Measurements from ENCODE around the gene NUMBL.

The NUMBL gene

DNA sequence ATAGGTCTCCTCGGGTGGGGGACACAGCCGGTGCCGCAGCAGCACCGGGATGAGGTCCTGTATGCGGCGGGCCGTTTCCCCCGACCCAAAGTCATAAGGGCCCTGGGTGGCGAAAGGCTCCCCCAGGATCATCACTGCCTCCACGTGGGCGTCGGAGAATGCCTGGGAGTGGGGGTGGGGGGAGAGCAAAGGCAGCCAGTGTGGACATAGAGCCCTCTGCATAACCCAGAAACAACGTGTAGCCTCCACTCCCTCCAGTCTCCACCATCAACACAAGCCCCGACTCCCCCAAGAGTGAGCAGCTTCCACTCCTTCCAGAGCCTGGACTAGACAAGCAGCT lies 1.7 kb upstream of the NUMBL start:
- TF ChIP-seq, protein P1, sequence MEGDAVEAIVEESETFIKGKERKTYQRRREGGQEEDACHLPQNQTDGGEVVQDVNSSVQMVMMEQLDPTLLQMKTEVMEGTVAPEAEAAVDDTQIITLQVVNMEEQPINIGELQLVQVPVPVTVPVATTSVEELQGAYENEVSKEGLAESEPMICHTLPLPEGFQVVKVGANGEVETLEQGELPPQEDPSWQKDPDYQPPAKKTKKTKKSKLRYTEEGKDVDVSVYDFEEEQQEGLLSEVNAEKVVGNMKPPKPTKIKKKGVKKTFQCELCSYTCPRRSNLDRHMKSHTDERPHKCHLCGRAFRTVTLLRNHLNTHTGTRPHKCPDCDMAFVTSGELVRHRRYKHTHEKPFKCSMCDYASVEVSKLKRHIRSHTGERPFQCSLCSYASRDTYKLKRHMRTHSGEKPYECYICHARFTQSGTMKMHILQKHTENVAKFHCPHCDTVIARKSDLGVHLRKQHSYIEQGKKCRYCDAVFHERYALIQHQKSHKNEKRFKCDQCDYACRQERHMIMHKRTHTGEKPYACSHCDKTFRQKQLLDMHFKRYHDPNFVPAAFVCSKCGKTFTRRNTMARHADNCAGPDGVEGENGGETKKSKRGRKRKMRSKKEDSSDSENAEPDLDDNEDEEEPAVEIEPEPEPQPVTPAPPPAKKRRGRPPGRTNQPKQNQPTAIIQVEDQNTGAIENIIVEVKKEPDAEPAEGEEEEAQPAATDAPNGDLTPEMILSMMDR (IDR thresholded peaks at IDR 0.05), result no peak
- Histone ChIP-seq H3K4me1 (ENCODE audit: control insufficient read depth in 1 of 2, insufficient read depth in 1 of 2, low read depth in 1 of 2, low read length in 1 of 2) (peaks cover 5 to 19% of the 10 kb centered on the region in 2 experiments), H3K27ac (no peak overlapping the region), H3K36me3 (peaks cover 55% of the 10 kb centered on the region), H3K9me3 (no peaks in the 10 kb centered on the region), H3K4me3 (ENCODE audit: low read depth in 1 of 2, low read length in 1 of 2) (no peak overlapping the region), H3K27me3 (no peaks in the 10 kb centered on the region)

DNA sequence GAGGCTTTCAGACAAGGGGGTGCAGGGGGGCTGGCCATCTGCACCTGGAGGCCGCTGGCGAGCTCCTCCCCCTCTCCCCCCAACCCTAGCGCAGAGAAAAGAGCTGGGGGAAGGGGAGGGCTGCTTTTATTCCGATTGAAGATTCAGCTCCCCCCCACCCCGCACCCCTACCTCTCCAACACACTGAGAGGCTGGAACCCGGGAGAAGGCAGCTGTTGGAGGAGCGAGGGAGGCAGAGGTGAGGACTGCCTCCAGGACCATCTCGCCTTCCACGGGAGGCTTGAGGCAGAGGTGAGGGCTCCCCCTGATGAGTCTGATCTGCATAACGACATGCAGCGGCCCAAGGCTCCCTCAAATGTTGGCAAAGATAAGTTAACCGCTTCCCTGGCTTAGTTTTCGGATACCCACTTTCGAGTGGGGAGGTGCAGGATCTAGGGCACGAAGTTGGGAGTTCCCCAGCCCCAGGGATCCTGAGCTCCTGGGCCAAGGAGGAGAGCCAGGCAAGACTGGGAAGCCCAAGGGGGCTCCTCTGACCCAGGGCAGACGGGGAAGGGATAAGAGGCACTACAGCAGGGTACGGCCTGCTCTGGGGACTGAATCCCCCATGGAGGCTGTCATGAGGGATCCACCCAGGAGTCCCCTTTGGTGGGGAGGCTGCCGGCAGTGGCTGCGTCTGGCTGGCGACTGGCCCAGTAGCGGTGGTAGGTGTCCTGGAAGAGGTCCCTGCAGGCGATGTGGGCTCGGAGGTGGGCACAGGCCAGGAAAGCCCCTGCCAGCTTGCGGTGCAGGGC lies 1.2 kb upstream of the NUMBL start:
- no peaks in the 10 kb centered on the region for H3K27me3 ChIP-seq
- peak overlapping the region; percentile 78 to 86 for H3K4me3 ChIP-seq (ENCODE audit: low read depth in 1 of 2, low read length in 1 of 2)
- no peaks in the 10 kb centered on the region for H3K9me3 ChIP-seq
- peak overlapping the region; percentile 67 for H3K27ac ChIP-seq
- TF ChIP-seq, protein P1 (IDR thresholded peaks at IDR 0.05), result no peak
- peaks cover 5 to 19% of the 10 kb centered on the region in 2 experiments for H3K4me1 ChIP-seq (ENCODE audit: control insufficient read depth in 1 of 2, insufficient read depth in 1 of 2, low read depth in 1 of 2, low read length in 1 of 2)
- H3K36me3 ChIP-seq, result peaks cover 49% of the 10 kb centered on the region

DNA sequence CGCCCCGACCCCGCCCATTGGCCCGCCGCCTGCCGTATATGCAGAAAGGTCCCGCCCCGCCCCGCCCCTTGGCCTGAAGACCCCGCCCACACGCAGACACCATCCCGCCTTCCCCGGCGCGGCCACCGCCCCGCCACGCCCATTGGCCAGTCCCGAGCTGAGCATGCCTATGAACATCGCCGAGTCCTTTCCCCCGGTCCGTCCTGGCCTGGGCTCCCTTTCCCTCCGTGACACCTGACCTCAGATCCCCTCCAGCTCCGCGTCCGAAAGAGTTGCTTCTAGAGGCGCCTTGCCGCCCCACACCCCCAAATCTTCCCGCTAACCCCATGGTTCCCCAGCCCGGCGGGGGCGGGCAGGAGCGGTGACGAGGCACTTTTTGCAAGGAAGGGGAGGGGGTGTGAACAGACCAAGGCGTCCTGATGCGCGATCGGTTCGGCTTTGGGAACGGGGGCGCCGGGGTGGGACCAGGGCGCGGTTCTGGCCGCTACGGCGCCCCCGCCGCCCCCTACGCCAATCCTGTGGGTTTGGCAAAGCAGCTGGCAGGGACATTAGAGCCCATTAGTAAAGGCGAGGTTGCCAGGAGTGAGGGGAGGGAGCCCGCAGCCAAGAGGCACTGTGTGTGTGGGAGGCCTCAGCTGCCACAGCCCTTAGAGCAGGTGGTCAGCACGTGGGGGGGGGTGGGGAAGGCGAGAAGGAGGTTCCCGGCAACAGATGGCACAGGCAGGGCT lies 406 bp upstream of the NUMBL start:
- H3K9me3 ChIP-seq, result no peaks in the 10 kb centered on the region
- H3K27me3 ChIP-seq, result no peaks in the 10 kb centered on the region
- H3K4me1 ChIP-seq (ENCODE audit: control insufficient read depth in 1 of 2, insufficient read depth in 1 of 2, low read depth in 1 of 2, low read length in 1 of 2), result peaks cover 5 to 19% of the 10 kb centered on the region in 2 experiments
- H3K27ac ChIP-seq, result peak overlapping the region; percentile 67
- H3K4me3 ChIP-seq (ENCODE audit: low read depth in 1 of 2, low read length in 1 of 2), result peak overlapping the region; percentile 78 to 86
- TF ChIP-seq, protein P1 (IDR thresholded peaks at IDR 0.05), result peak; percentile 3
- peaks cover 45% of the 10 kb centered on the region for H3K36me3 ChIP-seq

DNA sequence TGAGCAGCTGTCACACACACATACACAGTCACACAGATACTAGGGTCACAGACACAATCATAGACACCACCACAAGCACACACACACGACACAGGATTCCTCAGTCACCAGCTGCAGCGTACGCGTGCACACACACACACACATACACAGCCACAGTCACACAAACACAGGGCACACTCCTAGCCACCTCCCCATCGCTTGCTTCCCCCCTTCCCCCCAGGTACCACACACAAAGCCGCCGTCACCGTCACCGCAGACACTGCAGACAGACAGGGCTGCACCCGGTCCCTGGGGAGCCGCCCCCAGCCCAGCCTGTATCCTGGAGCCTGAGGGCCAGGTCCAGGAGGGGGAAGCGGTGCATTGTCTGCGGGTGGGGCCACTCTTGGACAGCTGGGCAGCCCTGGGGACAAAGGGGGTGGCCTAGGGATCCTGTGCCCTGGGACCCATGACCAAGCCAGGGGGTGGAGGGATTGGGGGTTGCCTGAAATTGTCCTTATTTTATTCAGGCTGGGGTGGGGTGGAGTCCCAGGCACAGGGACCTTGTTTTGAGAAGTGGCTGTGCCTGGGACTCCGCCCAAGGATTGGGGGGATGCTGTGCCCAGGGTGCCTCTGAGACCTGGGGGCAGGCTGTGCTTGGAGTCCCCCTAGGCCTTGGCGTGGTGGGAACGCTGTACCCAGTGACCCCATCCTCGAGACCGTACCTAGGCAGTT lies 957 bp downstream of the NUMBL start:
- Histone ChIP-seq H3K4me3 (ENCODE audit: low read depth in 1 of 2, low read length in 1 of 2) (peak overlapping the region; percentile 78 to 86), H3K27me3 (no peaks in the 10 kb centered on the region), H3K27ac (no peak overlapping the region), H3K9me3 (no peaks in the 10 kb centered on the region), H3K36me3 (peaks cover 42% of the 10 kb centered on the region), H3K4me1 (ENCODE audit: control insufficient read depth in 1 of 2, insufficient read depth in 1 of 2, low read depth in 1 of 2, low read length in 1 of 2) (peaks cover 5 to 19% of the 10 kb centered on the region in 2 experiments)
- TF ChIP-seq, protein P1 (IDR thresholded peaks at IDR 0.05), result no peak

DNA sequence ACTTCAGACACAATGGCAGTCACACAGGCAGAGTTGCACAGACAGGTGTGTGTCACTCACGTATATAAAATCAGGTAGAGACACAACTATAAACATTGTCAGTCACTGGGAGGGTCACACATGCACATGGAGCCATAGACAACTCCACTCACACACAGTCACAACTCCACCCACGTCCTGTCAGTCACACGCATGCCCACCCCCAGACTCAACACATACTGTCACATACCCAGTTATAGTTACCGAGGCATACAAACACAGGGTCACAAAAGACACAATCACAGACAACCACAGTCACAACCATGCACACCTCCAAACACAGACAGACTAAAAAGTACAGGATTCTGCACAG lies 1.5 kb downstream of the NUMBL start:
- Histone ChIP-seq H3K4me1 (ENCODE audit: control insufficient read depth in 1 of 2, insufficient read depth in 1 of 2, low read depth in 1 of 2, low read length in 1 of 2) (peaks cover 5 to 19% of the 10 kb centered on the region in 2 experiments), H3K36me3 (peaks cover 37% of the 10 kb centered on the region), H3K4me3 (ENCODE audit: low read depth in 1 of 2, low read length in 1 of 2) (no peak overlapping the region), H3K27me3 (no peaks in the 10 kb centered on the region), H3K27ac (no peak overlapping the region), H3K9me3 (no peaks in the 10 kb centered on the region)
- TF ChIP-seq, protein P1 (IDR thresholded peaks at IDR 0.05), result no peak
